Effector CD8-positive, alpha-beta T cell (primary cell): ENCODE results near the gene GUCA1A.

Source experiments
- DNase-seq: peaks from one replicate; lab custom pipeline; 2025; lab: John Stamatoyannopoulos, UW
- total RNA-seq, 4 experiments: gene quantifications; one replicate each; lab custom pipeline; 2026; lab: John Stamatoyannopoulos, UW

GUCA1A gene
- total RNA-seq: 0 to 0.39 (median 0.04) reads per million in 4 experiments

DNA sequence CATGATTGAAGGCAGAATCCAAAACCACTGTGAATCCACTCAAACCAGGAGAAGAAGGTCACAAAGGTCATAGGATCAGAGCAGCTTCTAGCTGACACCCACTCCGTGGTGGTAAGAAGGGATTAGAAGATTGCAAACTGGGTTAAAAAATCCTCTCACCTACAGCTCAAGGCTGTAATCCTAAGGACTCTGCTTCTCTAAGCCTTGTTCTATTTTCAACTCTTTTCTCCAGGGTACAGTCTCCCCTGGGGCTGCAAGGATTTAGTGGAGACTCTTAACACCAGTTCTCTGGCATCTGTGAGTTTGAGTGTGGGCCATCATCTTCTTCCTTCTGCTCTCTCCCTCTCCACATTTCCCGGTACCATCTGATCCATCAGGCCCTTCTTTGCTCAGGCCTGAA, at the start of gene GUCA1A:
TSS of gene GUCA1A (plus strand) at position 264 of the 400 bp plus-strand sequence. CDS start 250 bp downstream, outside the sequence.
- DNase-seq: no peak

DNA sequence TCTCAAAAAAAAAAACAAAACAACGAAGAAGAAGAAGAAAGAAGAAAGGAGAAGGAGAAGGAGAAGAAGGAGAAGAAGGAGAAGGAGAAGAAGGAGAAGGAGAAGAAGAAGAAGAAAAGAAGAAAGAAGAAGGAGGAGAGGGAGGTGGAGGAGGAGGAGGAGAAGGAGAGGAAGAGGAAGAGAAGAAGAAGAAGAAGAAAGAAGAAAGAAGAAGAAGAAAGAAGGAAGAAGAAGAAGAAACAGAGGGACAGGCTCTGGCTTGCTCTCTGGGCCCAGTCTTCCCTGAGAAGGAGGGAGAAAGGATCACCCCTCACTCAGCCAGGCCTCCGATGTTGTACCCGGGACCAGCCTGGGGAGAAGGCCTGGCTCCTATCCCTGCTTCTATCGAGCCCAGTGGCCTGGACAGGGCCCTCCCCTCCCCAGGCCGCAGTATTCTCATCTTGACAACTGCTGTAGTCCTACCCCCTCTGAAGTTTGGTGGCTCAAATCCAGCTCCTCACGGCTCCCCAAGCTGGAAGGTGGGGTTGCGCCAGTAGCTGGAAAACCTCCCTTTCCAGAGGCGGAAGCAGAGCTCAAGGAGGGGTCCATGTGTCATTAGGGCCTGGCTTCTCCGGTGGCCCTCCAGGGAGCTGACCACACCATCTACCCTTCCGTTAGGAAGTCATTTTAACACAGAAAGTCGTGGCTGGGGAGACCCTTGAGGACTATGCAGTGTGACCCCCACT, 49.6 kb upstream of the GUCA1A start:
- no peak for DNase-seq

DNA sequence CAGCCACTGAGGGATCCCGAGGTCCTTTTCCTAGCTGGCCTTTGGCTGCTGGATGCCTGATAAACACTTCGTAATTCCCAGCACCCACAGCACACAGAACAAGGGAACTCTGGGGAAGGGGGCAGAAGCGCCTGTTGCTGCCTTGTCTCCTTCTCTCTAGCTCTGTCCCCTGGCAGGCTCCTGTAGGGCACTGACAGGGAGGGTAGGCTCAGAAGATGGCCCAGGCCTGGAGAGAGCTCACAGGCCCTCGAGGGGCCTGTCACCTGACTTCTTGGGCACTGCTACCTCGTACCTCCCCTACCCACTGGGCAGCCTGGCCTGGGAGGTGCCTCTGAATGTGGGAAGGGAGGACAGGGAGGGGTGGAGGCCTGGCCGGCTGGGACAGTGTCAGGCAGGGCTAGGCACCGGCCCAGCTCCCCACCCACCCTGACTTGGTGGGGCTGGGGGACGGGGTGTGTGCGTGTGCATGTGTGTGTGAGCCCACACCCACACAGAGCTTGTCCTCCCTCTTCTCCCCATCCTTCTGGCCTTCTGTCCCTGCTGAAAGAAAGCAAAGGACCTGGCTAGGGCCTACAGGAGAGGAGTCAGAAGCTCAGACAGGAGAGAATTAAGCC, 48.8 kb upstream of the GUCA1A start:
- DNase-seq: no peak

DNA sequence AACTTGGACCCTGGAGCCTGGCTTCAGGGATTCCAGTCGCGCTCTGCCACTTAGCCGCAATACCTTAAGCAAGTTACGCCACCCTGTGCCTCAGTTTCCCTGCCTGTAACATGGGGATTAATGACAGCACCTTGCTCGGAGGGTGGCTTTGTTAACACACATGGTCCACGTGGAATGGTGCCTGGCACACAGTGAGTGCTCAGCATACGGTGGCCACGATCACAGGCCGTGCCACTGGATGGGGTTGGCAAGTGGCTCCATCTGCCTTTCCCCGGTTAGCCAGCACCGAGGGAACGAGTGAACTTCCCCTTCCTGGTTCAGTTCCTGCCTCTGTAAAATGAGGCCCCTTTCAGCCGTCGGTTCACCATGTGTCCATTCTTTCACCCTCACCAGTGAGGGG, 47.9 kb upstream of the GUCA1A start:
- no peak for DNase-seq

DNA sequence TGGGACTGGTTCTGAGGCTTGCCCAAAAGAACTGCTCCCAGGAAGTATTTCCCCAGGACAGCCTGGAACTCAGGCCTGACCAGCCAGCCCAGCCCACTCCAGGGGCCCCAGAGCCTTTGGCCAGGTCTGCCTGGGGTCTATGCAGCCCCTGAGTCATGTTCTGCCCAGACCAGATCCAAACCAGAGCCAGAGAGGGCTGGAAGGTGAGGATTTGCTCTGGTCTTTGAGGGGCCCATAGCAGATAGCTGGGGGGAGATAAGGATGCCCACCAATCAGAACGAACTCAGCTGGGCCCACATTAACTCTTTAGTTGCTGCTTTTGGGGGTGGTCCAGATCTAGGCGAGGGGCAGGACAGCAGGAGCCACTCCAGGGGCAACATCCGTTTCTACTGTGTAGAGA, 47.5 kb upstream of the GUCA1A start:
- DNase-seq: no peak

DNA sequence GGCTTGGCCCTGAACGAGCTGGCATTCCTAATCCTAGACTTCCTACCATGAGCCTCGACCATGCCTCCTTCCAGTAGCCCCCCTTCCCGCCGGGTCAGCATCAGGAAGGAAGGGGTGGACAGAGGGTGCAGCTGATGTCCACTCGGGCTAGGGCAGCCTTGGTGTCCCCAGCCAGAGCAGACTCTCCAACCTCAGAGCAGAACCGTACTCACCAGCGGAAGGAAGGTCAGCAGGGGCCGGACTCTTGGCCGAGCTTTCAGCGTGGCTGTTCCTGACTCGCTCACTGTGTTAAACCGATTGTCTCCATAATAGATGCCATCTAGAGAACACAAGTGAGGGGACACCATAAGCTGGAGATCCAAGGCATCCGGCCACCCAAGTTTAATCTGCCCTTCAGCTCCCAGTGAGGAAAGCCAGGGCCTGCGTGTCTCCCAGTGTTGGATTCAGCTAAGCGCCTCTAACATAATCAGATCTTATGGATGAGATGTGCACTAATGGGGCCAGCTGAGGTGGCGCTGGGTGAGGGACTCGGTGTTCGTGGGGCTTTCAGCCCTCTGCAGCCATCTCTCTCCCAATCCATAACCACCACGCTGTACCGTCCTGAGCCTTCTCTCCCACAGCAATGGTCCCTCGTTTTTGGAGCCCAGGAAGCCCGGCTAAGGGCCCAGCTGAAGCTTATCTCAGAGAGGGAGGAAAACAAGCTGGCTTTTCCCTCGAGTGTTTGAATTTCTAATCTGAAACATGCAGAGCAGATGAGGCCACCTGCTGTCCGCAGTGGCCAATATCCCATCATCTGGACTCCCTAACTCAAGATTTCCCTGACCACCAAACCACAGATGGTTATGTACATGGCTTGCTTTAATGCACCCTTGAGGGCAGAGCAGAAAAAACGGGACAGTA, 44.5 kb upstream of the GUCA1A start:
- no peak for DNase-seq

DNA sequence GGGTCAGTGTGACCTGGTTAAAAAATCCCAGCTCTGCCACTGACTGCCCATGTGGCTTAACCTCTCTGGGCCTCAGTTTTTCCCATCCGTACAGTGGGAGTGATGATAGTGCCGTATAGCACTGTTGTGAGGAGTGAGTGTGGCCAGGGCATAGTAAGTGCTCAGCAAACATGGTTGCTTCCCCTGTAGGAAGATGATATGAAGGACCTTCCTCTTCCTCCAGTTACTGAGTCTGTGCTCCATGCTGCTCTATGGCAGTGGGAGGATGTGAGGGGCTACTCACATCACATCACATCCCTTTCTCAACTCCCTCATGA, 43.8 kb upstream of the GUCA1A start:
- no peak for DNase-seq

DNA sequence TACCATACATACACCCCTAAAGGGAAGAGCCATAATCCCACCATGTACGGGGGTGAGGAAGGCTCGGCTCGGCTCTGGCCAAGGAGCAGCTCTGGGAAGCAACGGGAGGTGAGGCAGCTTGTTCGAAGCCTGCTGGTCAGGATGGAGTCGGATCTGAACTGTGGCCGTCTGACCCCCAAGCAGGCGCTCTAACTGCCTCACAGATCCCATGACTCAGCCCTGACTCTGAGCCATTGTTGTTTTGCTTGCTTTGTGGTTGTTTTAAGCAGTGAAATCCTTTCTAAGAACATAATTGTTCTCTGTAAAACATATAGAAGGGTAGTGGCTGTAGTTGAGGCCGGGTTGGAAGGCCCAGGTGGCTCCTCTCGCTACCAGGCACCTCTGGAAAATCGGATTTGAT, 41.6 kb upstream of the GUCA1A start:
- no peak for DNase-seq

DNA sequence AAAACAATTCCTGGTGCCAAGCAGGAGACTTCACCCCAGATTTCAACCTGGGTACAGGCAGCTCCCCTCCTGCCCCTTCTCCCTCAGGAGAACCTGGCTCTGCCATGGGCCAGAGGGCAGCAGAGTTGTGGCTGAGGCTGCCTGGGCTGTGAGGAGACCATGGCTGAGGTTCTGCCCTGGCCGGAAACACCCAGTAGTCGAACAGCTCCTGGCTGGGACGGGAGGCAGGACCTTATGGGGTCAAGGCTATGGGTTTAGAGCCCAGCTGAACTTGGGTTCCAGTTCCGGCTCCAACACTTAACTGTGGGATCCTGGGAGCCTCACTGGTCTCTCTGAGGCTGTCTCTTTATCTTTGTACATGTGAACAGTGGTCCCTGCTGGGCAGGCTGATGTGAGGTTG, 39.2 kb upstream of the GUCA1A start:
- DNase-seq: no peak

DNA sequence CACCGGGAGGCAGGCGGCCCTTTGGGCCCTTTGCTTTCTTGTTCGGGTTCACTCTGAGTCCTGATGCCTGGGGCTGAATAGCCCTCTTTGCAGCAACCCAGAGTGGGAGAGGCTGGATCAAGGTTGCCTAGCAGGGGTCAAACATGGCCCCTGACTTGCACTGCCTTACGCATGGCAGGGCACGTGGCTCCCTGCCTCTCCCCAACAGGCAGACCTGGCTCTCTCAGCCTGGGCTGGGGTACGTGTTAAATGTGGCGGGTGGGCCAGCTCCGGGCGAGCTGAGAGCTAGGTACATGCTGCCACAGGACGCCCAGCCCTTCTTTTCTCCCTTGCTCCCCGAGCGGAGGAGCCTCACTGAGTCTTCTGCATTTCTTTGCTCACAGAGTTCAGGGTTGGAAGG, 38.0 kb upstream of the GUCA1A start:
- no peak for DNase-seq

DNA sequence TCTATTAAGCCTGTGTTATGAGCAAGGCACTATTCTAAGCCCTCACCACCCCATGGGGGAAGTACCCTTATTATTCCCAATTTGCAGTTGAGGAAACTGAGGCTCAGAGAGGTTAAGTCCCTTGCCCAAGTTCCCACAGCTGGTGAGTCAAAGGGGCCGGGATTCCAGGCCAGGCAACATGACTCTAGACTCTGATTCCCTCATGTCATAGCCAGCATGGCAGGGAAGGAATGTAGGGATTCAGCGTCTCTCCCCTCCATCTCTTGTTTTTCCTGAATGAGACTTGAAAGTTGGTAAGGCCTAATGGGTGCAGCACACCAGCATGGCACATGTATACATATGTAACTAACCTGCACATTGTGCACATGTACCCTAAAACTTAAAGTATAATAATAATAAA, 37.4 kb upstream of the GUCA1A start:
- no peak for DNase-seq

DNA sequence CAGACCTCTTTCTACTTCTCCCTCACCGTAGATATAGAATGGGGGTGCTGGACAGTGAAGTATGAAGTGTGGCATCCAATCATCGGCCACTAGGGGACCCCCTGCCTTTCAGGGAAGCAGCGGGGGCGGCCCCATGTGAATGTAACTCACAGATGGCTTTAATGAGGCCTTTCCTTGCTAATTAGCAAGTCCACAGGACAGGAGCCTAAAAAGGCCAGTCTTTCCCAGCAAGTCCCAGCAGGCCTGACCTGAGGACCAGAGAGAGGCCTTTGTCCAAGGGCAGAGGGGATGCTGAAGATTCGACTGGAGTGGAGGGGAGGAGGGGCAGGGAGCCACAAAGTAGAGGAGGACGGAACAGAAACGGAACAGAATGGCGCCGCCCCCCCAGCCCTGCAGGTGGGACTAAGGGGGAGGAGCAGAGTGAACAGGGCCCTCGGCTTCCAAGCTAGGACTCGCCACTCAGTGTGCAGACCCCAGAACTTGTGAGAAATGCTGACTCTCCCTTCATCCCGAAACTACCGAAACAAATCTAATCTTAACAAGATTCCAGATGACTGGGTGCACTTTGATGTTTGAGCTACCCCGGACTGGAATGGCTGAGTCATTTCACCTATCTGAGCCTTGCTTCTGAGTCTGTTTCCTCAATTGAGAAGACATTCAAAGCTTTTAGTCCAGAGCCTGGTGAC, 36.5 kb upstream of the GUCA1A start:
- no peak for DNase-seq

DNA sequence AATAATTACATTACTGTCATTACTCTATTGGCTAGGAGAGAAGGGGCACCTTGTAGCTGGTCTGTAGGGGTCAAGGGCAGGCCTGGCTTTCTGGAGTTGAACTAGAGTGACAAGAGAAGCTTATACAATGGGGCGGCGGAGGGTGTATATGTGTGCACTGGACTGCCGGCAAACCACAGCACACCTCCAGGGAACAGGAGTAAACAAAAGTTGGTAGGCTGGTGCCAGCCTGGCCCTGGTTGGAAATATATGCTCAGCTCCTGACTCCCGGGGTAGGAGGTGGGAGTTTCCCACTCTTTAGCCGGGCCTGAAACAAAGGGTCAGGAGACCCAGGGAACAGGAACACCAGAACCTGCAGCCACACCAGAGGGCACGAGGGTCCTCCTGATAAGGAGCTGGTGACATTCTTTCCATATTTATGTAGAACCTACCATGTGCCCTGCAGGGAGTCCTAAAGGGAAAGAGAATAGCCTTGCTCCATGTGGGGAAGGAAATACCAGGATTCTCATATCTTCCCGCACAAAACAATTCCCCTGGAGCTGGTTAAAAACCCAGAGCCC, 35.9 kb upstream of the GUCA1A start:
- no peak for DNase-seq

DNA sequence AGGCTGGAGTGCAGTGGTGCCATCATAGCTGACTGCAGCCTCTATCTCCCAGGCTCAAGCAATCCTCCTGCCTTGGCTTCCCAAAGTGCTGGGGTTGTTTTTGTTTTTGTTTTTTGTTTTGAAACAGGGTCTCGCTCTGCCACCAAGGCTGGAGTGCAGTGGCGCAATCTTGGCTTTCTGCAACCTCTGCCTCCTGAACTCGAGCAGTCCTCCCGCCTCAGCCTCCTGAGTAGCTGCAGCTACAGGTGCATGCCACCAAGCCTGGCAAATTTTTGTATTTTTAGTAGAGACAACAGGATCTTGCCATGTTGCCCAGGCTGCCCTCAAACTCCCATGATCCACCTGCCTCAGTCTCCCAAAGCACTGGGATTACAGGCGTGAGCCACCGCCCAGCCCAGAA, 35.0 kb upstream of the GUCA1A start:
- DNase-seq: no peak

DNA sequence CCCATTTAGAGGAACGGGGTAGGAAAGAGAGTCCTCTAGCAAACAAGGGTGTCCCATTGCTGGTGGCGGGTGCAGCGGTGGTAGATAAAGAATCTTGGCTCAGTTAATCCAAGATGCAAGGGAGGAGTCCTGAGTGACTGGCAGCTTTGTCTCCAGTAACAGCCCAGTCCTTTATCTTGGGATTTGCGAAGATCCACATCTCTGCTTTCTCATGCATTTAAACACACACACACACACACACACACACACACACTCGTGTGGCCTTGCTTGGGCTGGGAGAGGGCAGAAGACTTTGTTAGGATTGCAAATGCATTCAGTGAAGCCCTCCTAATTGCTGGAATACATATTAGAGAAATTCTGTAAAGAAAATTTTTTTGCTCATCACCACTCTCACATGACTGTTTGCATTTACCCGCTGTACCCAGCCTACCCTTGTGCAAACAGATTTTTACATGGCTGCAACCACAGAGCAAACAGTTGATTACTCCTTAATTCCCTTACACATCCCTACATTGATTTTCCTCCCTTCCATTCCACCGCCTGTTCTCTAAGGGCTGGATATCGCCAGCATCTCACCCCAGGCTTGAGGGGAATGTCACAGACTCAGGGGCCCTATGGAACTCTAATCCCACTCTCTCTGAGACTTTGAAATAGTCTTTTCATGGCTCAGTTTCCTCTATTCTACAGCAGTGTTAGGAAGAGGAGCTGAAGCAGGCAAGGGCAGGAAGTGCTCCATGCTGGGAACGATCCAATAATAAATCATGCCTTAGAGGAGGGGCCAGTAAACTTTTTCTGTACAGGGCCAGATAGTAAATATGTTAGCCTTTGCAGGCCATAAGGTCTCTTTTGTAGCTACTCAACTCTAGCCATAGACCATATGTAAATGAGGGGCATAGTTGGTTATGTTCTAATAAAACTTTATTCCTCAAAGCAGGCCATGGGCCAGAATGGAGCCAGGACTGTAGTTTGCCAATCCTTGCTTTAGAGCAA, 34.2 kb upstream of the GUCA1A start:
- DNase-seq: no peak

DNA sequence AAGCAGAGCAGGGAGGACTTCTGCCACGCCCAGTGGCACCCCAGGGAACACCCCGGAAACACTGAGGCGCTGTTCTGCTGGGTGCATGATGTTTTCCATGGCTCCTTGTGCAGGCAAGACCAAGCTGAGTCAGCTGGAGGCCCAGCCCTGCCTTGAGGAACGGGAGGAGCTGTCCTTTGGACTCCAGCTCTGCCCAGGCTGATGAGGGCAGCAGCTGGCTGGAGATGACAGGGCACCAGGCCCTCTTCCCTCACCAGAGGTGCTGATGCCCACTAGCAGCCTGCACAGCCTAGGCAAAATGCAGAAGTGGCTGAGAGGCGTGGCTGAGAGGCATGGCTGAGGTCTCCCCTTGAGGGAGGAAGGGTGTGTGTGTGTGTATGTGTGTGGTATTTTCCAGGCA, 33.1 kb upstream of the GUCA1A start:
- DNase-seq: no peak

DNA sequence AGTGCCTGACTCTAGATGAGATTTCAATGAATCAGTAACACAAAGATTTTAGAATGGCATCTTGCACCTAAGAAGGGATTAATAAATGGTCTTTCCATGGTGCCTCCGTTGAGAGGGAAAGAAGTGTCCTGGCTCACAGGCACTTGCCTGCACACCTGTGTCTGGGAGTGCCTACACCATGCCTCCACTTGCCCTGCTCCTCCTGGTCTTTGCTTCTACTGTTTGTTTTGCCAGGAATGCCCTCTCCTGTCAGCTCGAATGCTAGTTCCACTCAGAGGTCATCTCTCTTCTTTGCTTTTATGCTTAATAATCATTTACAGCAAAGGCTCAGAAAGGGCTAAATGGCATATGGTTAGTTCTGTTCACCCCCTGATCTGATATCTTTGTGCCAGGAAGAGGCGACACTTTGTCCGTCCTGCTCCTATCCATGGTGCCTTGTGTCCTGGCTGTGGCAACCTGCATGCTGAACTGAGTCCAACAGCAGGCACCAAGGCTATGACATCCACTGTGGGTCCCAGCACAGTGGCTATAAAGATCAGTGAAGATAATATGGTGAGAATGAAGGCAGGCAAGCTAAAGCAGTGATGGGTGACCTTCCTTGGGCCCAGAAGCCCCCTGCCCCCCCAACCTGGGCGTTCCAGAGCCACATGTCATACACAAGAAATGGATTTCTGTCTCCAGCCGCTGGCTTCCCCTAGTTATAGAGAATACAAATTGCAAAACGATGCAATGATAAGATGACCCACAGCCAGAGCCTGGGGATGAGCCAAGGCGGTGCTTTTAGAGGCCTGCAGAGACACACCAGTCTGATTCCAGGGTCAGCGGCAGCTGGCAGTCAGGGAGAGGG, 32.2 kb upstream of the GUCA1A start:
- DNase-seq: no peak

DNA sequence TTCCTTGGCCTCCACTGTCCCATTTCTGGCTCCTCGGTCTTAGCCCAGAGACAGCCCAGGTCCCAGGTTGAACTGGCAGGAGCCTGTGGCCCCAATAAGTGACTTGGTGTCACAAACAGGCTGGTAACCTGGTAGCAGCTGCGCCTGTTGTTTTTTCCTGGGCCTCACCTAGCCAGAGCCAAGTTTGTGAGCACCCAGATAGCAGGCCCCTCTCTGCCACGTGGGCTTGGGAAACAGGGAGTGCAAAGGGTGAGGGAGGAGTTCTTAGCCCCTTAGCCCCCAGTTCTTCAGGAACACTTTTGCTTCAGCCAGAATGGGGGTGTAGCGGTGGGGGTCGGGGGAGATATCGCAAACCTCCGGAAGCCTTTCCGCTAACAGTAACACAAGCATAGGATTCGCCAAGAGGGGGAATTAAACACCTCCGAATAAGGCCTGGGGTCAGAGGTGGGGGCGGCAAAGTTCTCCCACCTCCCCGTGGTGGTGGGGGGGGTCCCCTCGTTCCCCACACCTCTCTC, 31.5 kb upstream of the GUCA1A start:
- no peak for DNase-seq

DNA sequence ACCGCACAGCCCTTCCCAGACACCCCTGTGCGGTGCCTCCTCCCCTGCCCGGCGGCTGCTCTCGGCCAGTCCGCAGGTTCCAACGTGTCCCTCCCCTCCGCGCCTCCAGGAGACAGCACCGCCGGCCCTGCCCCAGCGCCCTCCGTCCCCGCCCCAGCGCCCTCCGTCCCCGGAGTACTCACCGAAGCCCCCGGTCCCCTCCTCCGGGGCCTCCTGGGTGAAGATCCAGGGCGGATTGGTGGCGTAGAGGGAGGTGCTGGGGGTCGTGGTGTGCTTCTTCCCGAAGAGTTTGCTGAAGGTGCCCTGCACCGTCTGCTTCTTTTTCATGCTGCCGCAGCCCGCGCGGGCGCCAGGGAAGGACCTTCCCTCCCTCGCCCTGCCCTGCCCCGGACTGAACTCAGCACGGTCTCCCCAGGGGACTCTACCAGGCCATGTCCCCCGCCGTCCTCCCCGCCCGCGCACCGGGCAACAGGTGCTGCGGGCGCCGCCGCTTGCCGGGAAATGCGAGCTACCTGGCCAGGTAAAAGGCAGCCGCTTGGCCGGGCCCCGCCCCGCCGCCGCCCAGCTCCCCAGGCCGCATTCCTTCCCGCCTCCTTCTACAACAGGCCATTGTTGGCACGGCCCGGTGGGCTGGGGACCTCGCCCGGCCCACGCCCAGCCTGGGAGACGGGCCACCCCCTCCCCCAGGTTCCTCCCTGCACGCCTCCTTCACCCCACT, 30.9 kb upstream of the GUCA1A start, which contains the start of gene C6orf132:
TSS of gene C6orf132 (minus strand) at position 503 of the 718 bp plus-strand sequence. CDS start at position 327, 176 bp downstream.
- DNase-seq: no peak
